Measurements from ENCODE around the gene BACE1-AS.

The BACE1-AS gene

DNA sequence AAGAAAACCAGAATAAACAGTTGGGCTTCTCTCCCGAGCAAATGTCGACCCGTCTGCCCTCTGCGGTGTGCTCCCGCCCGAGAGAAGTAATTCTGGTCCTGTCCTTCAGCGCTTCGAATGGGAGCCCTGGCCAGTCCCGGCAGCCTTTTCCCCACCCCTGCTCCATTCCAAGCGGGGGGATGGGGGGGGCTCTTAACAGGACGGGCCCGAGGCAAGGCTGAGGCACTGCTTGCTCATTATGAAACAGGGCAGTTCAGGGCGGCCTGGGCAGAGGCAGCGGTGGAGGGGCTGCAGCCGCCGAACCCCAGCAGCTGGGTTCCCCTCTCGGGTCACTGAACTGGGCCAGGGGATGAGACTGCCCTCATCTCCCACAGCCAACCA is 9.1 kb downstream of the BACE1-AS start:
- Histone ChIP-seq H3K4me3 (ENCODE audit: low read depth in 1 of 2, low read length in 1 of 2) (no peak overlapping the region), H3K4me1 (ENCODE audit: control insufficient read depth in 1 of 2, insufficient read depth in 1 of 2, low read depth in 1 of 2, low read length in 1 of 2) (no peaks in the 10 kb centered on the region), H3K27me3 (no peaks in the 10 kb centered on the region), H3K36me3 (no peaks in the 10 kb centered on the region), H3K9me3 (no peaks in the 10 kb centered on the region), H3K27ac (no peak overlapping the region)
- TF ChIP-seq, protein P1, sequence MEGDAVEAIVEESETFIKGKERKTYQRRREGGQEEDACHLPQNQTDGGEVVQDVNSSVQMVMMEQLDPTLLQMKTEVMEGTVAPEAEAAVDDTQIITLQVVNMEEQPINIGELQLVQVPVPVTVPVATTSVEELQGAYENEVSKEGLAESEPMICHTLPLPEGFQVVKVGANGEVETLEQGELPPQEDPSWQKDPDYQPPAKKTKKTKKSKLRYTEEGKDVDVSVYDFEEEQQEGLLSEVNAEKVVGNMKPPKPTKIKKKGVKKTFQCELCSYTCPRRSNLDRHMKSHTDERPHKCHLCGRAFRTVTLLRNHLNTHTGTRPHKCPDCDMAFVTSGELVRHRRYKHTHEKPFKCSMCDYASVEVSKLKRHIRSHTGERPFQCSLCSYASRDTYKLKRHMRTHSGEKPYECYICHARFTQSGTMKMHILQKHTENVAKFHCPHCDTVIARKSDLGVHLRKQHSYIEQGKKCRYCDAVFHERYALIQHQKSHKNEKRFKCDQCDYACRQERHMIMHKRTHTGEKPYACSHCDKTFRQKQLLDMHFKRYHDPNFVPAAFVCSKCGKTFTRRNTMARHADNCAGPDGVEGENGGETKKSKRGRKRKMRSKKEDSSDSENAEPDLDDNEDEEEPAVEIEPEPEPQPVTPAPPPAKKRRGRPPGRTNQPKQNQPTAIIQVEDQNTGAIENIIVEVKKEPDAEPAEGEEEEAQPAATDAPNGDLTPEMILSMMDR (IDR thresholded peaks at IDR 0.05) = no peak

DNA sequence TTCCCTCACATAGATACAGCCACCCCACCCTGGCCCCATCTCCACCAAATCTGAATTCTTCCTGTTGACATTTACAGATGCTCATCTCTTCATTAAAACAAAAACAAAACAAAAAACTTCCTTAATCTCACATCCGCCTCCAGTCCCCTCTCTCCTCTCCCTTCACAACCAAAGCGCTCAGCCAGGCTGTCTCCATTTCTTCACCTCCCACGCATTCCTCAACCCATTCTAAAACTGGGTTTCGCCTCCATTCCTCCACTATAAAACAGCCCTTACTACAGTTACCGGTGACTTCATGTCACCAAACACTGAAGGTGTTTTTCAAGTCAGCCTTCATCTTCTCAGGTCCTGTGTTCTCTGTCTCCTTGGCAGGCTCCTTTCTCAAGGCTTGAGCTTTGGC is 9.6 kb downstream of the BACE1-AS start:
- Histone ChIP-seq H3K4me1 (ENCODE audit: control insufficient read depth in 1 of 2, insufficient read depth in 1 of 2, low read depth in 1 of 2, low read length in 1 of 2) (no peaks in the 10 kb centered on the region), H3K27ac (no peak overlapping the region), H3K4me3 (ENCODE audit: low read depth in 1 of 2, low read length in 1 of 2) (no peak overlapping the region), H3K9me3 (no peaks in the 10 kb centered on the region), H3K36me3 (no peaks in the 10 kb centered on the region), H3K27me3 (no peaks in the 10 kb centered on the region)
- TF ChIP-seq, protein P1 (IDR thresholded peaks at IDR 0.05) = no peak

DNA sequence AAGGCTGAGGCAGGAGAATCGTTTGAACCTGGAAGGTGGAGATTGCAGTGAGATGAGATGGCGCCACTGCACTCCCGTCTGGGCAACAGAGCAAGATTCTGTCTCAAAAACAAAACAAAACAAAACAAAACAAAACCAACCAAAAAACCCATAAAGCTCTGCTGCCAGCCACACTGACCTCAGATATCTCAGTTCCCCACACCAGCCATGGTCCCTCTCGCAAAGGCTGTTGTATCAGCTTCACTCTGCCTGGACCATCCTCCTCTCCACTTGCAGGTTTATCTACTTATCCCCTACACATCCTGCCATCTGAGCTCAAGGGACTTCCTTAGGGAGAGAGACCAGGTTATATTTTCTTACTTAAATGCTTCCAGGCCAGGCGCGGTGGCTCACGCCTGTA is 11.1 kb downstream of the BACE1-AS start:
- Histone ChIP-seq H3K27ac (no peak overlapping the region), H3K4me3 (ENCODE audit: low read depth in 1 of 2, low read length in 1 of 2) (no peak overlapping the region), H3K9me3 (no peaks in the 10 kb centered on the region), H3K36me3 (no peaks in the 10 kb centered on the region), H3K27me3 (no peaks in the 10 kb centered on the region), H3K4me1 (ENCODE audit: control insufficient read depth in 1 of 2, insufficient read depth in 1 of 2, low read depth in 1 of 2, low read length in 1 of 2) (no peaks in the 10 kb centered on the region)
- TF ChIP-seq, protein P1 (IDR thresholded peaks at IDR 0.05) = no peak

DNA sequence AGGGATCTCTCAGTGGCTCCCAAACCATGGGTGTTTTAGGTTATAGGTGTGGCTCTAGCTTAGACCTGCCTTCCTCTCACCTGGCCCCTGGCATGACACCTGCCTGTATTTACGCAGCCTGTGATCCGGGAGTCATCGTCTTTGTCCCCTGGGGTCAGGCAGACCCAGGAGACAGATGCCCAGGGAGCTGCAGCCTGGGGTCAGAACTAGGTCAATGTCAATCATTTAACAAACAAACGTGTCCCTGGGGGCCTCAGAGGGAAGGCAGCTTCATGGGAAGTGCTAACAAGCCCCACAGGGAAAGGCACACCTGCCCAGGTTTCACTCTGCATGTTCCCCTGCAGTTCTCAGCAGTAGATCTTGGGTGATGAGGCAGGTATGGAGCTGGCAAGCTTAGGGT is 12.0 kb downstream of the BACE1-AS start:
- TF ChIP-seq, protein P1 (IDR thresholded peaks at IDR 0.05) = no peak
- Histone ChIP-seq H3K27me3 (no peaks in the 10 kb centered on the region), H3K36me3 (no peaks in the 10 kb centered on the region), H3K4me3 (ENCODE audit: low read depth in 1 of 2, low read length in 1 of 2) (no peak overlapping the region), H3K9me3 (no peaks in the 10 kb centered on the region), H3K4me1 (ENCODE audit: control insufficient read depth in 1 of 2, insufficient read depth in 1 of 2, low read depth in 1 of 2, low read length in 1 of 2) (no peaks in the 10 kb centered on the region), H3K27ac (no peak overlapping the region)

DNA sequence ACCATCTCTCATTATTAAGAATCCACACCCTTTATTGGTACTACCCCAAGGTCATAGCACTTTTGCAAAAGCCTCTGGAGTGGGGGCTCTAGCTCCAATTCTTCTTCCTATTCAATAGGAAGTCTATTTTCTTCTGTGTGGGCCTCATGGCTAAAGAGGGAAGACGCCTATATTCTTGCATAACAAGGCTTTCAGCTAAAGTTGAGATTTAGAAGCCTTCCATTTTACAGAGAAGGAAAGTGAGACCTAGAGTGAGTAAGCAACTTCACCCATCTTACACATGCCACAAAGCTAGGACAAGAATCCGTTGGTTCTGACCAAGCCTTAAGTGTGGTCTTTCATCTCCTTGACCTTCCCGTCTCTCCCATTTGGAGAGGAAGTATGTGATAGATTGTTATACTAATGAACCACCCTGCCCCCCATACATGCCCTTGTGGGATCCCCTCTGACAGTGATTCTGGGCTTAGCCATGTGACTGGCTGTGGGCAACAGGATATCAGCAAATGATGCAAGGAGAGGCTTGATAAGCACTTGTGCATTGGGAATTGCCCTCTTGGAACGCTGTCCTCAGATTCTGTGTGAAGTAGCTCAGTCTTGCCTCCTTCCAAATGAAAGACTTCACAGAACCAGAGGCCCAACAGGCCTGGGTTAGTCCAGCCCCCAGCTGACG is 12.6 kb downstream of the BACE1-AS start:
- Histone ChIP-seq H3K36me3 (no peaks in the 10 kb centered on the region), H3K27ac (no peak overlapping the region), H3K4me3 (ENCODE audit: low read depth in 1 of 2, low read length in 1 of 2) (no peak overlapping the region), H3K27me3 (no peaks in the 10 kb centered on the region), H3K4me1 (ENCODE audit: control insufficient read depth in 1 of 2, insufficient read depth in 1 of 2, low read depth in 1 of 2, low read length in 1 of 2) (no peaks in the 10 kb centered on the region), H3K9me3 (no peaks in the 10 kb centered on the region)
- TF ChIP-seq, protein P1 (IDR thresholded peaks at IDR 0.05) = no peak

Measured in neutrophil (primary cell).